Endothelial cell of umbilical vein (primary cell): ENCODE measurements around the gene CCDC81. TPM values are rescaled to one million over a fixed set of nuclear protein-coding genes. Genes with fewer than 3 reads are reported as not detected.
A peak's percentile ranks its signal among the peaks of the same experiment; 100 is the strongest.

Source experiments
- BruUV-seq: library from RNA; stranded (reverse); fragments of 400-500 nt; replicated peaks from 2 replicates; lab custom pipeline; 2021; lab: Mats Ljungman, UMichigan
- CTCF ChIA-PET: fragments of 300-600, 350-600 bp; sonication (Branson Sonifier 250); formaldehyde crosslinking; loops from one replicate; lab custom pipeline; 2021; ENCODE audit warnings: antibody characterized with exemption, inconsistent platforms; lab: Charles Lee
- POLR2A ChIA-PET: fragments of 300-600, 350-600 bp; sonication (Branson Sonifier 250); formaldehyde crosslinking; loops from one replicate; lab custom pipeline; 2021; ENCODE audit warnings: antibody characterized with exemption, inconsistent platforms; lab: Charles Lee
- DNase-seq: peaks from one replicate; pipeline ENCODE4 v3.0.0-alpha.2; 2011; ENCODE audit warnings: low read depth, low spot score
- FAIRE-seq: peaks from 2 replicates; lab custom pipeline; 2011; peaks lifted over from hg19 to GRCh38; lab: Jason Lieb, UNC
- H2AFZ ChIP-seq: 2 replicates; pipeline ENCODE4 v1.6.0; 2012; ENCODE audit warnings: low read depth, low read length, control low read depth, inconsistent platforms
- H3K27ac ChIP-seq: 2 replicates; pipeline ENCODE4 v1.5.1; 2011; ENCODE audit warnings: low read depth, mild to moderate bottlenecking, control low read depth, low read length, moderate library complexity; ENCODE audit not compliant: insufficient read depth
- H3K27me3 ChIP-seq, 2 experiments: 2 replicates each; pipeline versions ENCODE4 v1.6.0 to v1.6.1; 2011; ENCODE audit warnings: low read length in 2 of 2, mixed read lengths in 1 of 2; ENCODE audit not compliant: control insufficient read depth in 2 of 2, insufficient read depth in 2 of 2
- H3K36me3 ChIP-seq, 2 experiments: 2 replicates in 1 of 2; 3 replicates in 1 of 2; pipeline ENCODE4 v1.5.1; 2011; ENCODE audit warnings: low read length in 2 of 2, mild to moderate bottlenecking in 1 of 2, moderate library complexity in 1 of 2; ENCODE audit not compliant: control insufficient read depth in 2 of 2, insufficient read depth in 2 of 2; ENCODE audit errors: extremely low read depth in 1 of 2
- H3K4me1 ChIP-seq: 3 replicates; pipeline ENCODE4 v1.5.1; 2011; ENCODE audit warnings: mild to moderate bottlenecking, low read length; ENCODE audit not compliant: control insufficient read depth, insufficient read depth; ENCODE audit errors: extremely low read depth
- H3K4me2 ChIP-seq: 2 replicates; pipeline ENCODE4 v1.6.1; 2011; ENCODE audit warnings: low read length, control low read depth, mixed read lengths; ENCODE audit not compliant: insufficient read depth
- H3K4me3 ChIP-seq, 3 experiments: fragments of 200-600 bp in 1 of 3; sonication (generic), shearing (Covaris generic) in 1 of 3; replicated peaks in 1 of 3; 2 replicates each; pipeline ENCODE4 v1.5.1; 2011 to 2016; ENCODE audit warnings: control low read depth in 3 of 3, low read length in 3 of 3, mild to moderate bottlenecking in 2 of 3, inconsistent platforms in 1 of 3, low read depth in 1 of 3, moderate library complexity in 1 of 3; ENCODE audit not compliant: insufficient read depth in 1 of 3
- H3K79me2 ChIP-seq: 2 replicates; pipeline ENCODE4 v1.6.0; 2012; ENCODE audit warnings: low read length, inconsistent platforms; ENCODE audit not compliant: control insufficient read depth, insufficient read depth
- H3K9ac ChIP-seq: replicated peaks from 2 replicates; pipeline ENCODE3; 2011; ENCODE audit warnings: low read length, control low read depth; ENCODE audit not compliant: insufficient read depth; ENCODE audit errors: extremely low read depth
- H3K9me1 ChIP-seq: replicated peaks from 3 replicates; pipeline ENCODE4 v1.6.0; 2011; ENCODE audit warnings: mild to moderate bottlenecking, low read length; ENCODE audit not compliant: control insufficient read depth, insufficient read depth; ENCODE audit errors: extremely low read depth
- H3K9me3 ChIP-seq: replicated peaks from 2 replicates; pipeline ENCODE4 v1.5.1; 2012; ENCODE audit warnings: low read length, inconsistent platforms; ENCODE audit not compliant: control insufficient read depth, insufficient read depth
- H4K20me1 ChIP-seq: replicated peaks from 2 replicates; pipeline ENCODE3; 2011; ENCODE audit warnings: mild to moderate bottlenecking, low read length; ENCODE audit not compliant: control insufficient read depth, insufficient read depth; ENCODE audit errors: extremely low read depth
- EZH2 ChIP-seq: IDR thresholded peaks from 2 replicates; pipeline ENCODE4 v1.6.1; 2012; ENCODE audit warnings: borderline replicate concordance, low read depth, mild to moderate bottlenecking, moderate library complexity, low read length, inconsistent platforms; ENCODE audit not compliant: severe bottlenecking
- FOS ChIP-seq: IDR thresholded peaks from 2 replicates; pipeline ENCODE4 v1.6.1; 2011; ENCODE audit warnings: mild to moderate bottlenecking, low read length, moderate library complexity, borderline replicate concordance; ENCODE audit not compliant: insufficient read depth
- GATA2 ChIP-seq: IDR thresholded peaks from 2 replicates; pipeline ENCODE4 v1.7.0; 2011; ENCODE audit warnings: low read depth, mild to moderate bottlenecking, moderate library complexity, mixed read lengths, low read length; ENCODE audit not compliant: insufficient read length, insufficient read depth
- JUN ChIP-seq: IDR thresholded peaks from 2 replicates; pipeline ENCODE4 v1.6.1; 2011; ENCODE audit warnings: borderline replicate concordance, low read depth; ENCODE audit not compliant: insufficient read length, insufficient read depth
- POLR2A ChIP-seq: IDR thresholded peaks from 2 replicates; pipeline ENCODE4 v1.6.1; 2012; ENCODE audit warnings: low read depth, mild to moderate bottlenecking, control low read depth, low read length
- POLR2AphosphoS5 ChIP-seq: IDR thresholded peaks from 2 replicates; pipeline ENCODE4 v1.6.1; 2012; ENCODE audit warnings: low read depth, mild to moderate bottlenecking, control low read depth, low read length, moderate library complexity; ENCODE audit not compliant: insufficient read depth
- dilution Hi-C: fragments of 300-500 bp; cut with MboI; formaldehyde crosslinking; loops from one replicate; pipeline ENCODE4 v1.15.0; 2019; ENCODE audit warnings: low sequenced_read_pairs; ENCODE audit not compliant: extremely low pct_ligation_motif_present
- intact Hi-C: fragments of 100-400 bp; cut with micrococcal nuclease; formaldehyde crosslinking; loops from one replicate; pipeline ENCODE4 v1.10.0; 2022
- polyA plus RNA-seq, 4 experiments: library from polyadenylated mRNA; depleted of rRNA in 3 of 4; stranded (reverse) in 3 of 4; unstranded in 1 of 4; fragments of >200 nt; gene quantifications; 2 replicates each; pipeline versions ENCODE4 v1.2.1 to v1.2.3, GENCODE V29; 2011 to 2012; ENCODE audit warnings: missing spikeins in 1 of 4
- total RNA-seq: library from RNA; stranded (reverse); gene quantifications from 2 replicates; pipeline ENCODE4 v1.2.3, GENCODE V29; 2021
- TF ChIP-seq, protein P1 (sequence below), 2 donors: IDR thresholded peaks; 1 replicate in 1 of 2; 2 replicates in 1 of 2; pipeline ENCODE4 v1.5.1; 2011; ENCODE audit warnings: low read length in 2 of 2, mild to moderate bottlenecking in 2 of 2, moderate library complexity in 2 of 2, control low read depth in 1 of 2, inconsistent platforms in 1 of 2, low read depth in 1 of 2; ENCODE audit not compliant: insufficient read depth in 1 of 2; ENCODE audit errors: extremely low read depth in 1 of 2
- TF ChIP-seq, protein P2 (sequence below): IDR thresholded peaks from 2 replicates; pipeline ENCODE4 v1.6.1; 2011; ENCODE audit not compliant: insufficient read depth, insufficient read length

Gene CCDC81
- total and polyA plus RNA-seq, 2 donors (not counting 3 experiments of a cell fraction or from before 2014, with no cell fraction given): 0.57 to 1.1 TPM

DNA sequence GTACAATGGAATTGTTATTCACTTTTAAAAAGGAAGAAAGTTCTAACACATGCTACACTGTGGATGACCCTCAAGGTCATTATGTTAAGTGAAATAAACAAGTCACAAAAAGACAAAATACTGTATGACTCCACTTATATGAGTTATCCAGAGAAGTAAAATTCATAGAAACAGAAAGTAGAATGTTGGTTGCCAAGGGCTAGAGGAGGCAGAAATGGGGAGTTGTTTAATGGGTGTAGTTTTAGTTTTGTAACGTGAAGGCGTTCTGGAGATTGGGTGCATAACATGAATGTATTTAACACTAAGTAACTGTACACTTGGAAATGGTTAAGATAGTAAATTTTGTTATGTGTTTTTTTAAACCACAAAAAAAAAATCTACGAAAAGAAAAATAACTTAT, 43.8 kb downstream of the CCDC81 start:
- no TSS peak for BruUV-seq
- intact Hi-C loops: loop anchor here (5.0 to 10.0 kb wide), 2 partner anchors 121 to 564 kb away; partner anchors contain the start of gene CCDC83
- FAIRE-seq (no peak), DNase-seq (no peak)
- H3K4me3 ChIP-seq: no peak overlapping the region
- no peaks in the 10 kb centered on the region for H3K36me3 ChIP-seq
- ChIA-PET CTCF (interaction anchor here (0.8 to 3.3 kb wide), 9 partner anchors 11 to 564 kb away, joined by 3 to 97 read pairs (median 4); partner anchors contain the start of genes CCDC83 and HIKESHI), POLR2A (no interaction called here)
- H2AFZ ChIP-seq: no peak overlapping the region
- no peaks in the 10 kb centered on the region for H3K27me3 ChIP-seq
- no peaks in the 10 kb centered on the region for H4K20me1 ChIP-seq
- H3K4me2 ChIP-seq: no peak overlapping the region
- no peak overlapping the region for H3K9ac ChIP-seq
- H3K4me1 ChIP-seq: no peaks in the 10 kb centered on the region
- no peaks in the 10 kb centered on the region for H3K9me3 ChIP-seq
- H3K79me2 ChIP-seq: no peaks in the 10 kb centered on the region
- dilution Hi-C loops: no loop called here
- H3K27ac ChIP-seq: no peak overlapping the region
- H3K9me1 ChIP-seq: no peaks in the 10 kb centered on the region
- no peak for TF ChIP-seq JUN
- no peak for TF ChIP-seq POLR2A
- TF ChIP-seq, protein P1, sequence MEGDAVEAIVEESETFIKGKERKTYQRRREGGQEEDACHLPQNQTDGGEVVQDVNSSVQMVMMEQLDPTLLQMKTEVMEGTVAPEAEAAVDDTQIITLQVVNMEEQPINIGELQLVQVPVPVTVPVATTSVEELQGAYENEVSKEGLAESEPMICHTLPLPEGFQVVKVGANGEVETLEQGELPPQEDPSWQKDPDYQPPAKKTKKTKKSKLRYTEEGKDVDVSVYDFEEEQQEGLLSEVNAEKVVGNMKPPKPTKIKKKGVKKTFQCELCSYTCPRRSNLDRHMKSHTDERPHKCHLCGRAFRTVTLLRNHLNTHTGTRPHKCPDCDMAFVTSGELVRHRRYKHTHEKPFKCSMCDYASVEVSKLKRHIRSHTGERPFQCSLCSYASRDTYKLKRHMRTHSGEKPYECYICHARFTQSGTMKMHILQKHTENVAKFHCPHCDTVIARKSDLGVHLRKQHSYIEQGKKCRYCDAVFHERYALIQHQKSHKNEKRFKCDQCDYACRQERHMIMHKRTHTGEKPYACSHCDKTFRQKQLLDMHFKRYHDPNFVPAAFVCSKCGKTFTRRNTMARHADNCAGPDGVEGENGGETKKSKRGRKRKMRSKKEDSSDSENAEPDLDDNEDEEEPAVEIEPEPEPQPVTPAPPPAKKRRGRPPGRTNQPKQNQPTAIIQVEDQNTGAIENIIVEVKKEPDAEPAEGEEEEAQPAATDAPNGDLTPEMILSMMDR (IDR thresholded peaks at IDR 0.05; ENCODE audit: extremely low read depth in 1 of 2, insufficient read depth in 1 of 2, low read depth in 1 of 2, low read length in 2 of 2): no peak

DNA sequence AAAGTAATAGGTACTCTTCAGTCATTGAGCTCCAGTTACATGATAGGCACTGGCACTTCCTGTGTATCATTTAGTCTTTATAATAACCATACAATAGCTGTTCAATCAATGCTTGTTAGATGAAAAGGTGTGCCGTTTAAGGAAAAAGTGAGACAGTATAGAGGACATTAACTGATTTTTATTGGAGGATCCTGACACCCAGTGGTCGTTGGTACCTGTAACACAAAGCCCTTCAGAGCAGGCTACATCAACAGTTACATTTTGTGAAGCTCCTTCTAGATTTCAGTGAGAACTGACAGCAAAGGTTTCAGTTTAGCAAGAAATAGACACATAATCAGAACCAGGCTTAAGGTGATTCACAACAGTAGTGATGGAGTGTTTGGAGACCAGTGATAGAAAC, 44.2 kb downstream of the CCDC81 start:
- no peaks in the 10 kb centered on the region for H3K9me1 ChIP-seq
- no TSS peak for BruUV-seq
- no peak overlapping the region for H3K4me3 ChIP-seq
- TF ChIP-seq GATA2 (no peak), EZH2 (no peak), POLR2AphosphoS5 (no peak), FOS (no peak)
- TF ChIP-seq, protein P2, sequence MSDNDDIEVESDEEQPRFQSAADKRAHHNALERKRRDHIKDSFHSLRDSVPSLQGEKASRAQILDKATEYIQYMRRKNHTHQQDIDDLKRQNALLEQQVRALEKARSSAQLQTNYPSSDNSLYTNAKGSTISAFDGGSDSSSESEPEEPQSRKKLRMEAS: no peak
- TF ChIP-seq, protein P1 (IDR thresholded peaks at IDR 0.05; ENCODE audit: extremely low read depth in 1 of 2, insufficient read depth in 1 of 2, low read depth in 1 of 2, low read length in 2 of 2): peak in 1 of 2 donors; percentile 4
- no peaks in the 10 kb centered on the region for H3K4me1 ChIP-seq
- POLR2A ChIA-PET: no interaction called here
- H3K36me3 ChIP-seq: no peaks in the 10 kb centered on the region
- CTCF ChIA-PET: interaction anchor here (0.8 to 3.3 kb wide), 9 partner anchors 11 to 564 kb away, joined by 3 to 97 read pairs (median 4); partner anchors contain the start of genes CCDC83 and HIKESHI
- H2AFZ ChIP-seq: peak overlapping the region; percentile 26
- no peaks in the 10 kb centered on the region for H3K27me3 ChIP-seq
- FAIRE-seq (peak; percentile 4), DNase-seq (peak; percentile 11)
- H3K4me2 ChIP-seq: no peak overlapping the region
- H3K9ac ChIP-seq: no peak overlapping the region
- no peak overlapping the region for H3K27ac ChIP-seq
- H3K9me3 ChIP-seq: no peaks in the 10 kb centered on the region
- H4K20me1 ChIP-seq: no peaks in the 10 kb centered on the region
- dilution Hi-C loops (no loop called here), intact Hi-C loops (loop anchor here (1.0 to 10.0 kb wide), 3 partner anchors 58 to 564 kb away; partner anchors contain the start of gene CCDC83)
- H3K79me2 ChIP-seq: no peaks in the 10 kb centered on the region
